Neural cell (in vitro differentiated cells): ENCODE results near the gene KRT74. TPM values are rescaled to one million over a fixed set of nuclear protein-coding genes. Genes with fewer than 3 reads are reported as not detected.

Experiments
- H2AFZ ChIP-seq: fragments of 200-600, 300-800 bp; sonication (generic), shearing (Covaris generic); 2 replicates; pipeline ENCODE4 v1.6.0; 2014; ENCODE audit warnings: low read depth, mild to moderate bottlenecking, antibody characterized with exemption, low read length, moderate library complexity
- H3F3A ChIP-seq: fragments of 200-600 bp; shearing (Covaris generic); 2 replicates; pipeline ENCODE4 v1.6.1; 2016; ENCODE audit warnings: mild to moderate bottlenecking, moderate library complexity, mixed read lengths, antibody characterized with exemption, low read length; ENCODE audit not compliant: insufficient read depth, poor library complexity, severe bottlenecking
- H3K27ac ChIP-seq: fragments of 200-600, 300-800 bp; sonication (generic), shearing (Covaris generic); 2 replicates; pipeline ENCODE4 v1.5.1; 2014; ENCODE audit warnings: mild to moderate bottlenecking, low read length, moderate library complexity
- H3K27me3 ChIP-seq: fragments of 300-800, 200-600 bp; sonication (generic), shearing (Covaris generic); 2 replicates; pipeline ENCODE4 v1.6.0; 2014; ENCODE audit warnings: mild to moderate bottlenecking, low read depth, low read length, moderate library complexity; ENCODE audit not compliant: insufficient read depth
- H3K36me3 ChIP-seq: fragments of 300-800, 200-600 bp; sonication (generic), shearing (Covaris generic); 2 replicates; pipeline ENCODE4 v1.5.1; 2014; ENCODE audit warnings: mild to moderate bottlenecking, antibody characterized with exemption, low read length, moderate library complexity; ENCODE audit not compliant: insufficient read depth
- H3K4me2 ChIP-seq: fragments of 300-800, 200-600 bp; sonication (generic), shearing (Covaris generic); 2 replicates; pipeline ENCODE4 v1.6.0; 2014; ENCODE audit warnings: mild to moderate bottlenecking, low read length
- H3K4me3 ChIP-seq: fragments of 300-800, 200-600 bp; sonication (generic), shearing (Covaris generic); 2 replicates; pipeline ENCODE4 v1.5.1; 2014; ENCODE audit warnings: mild to moderate bottlenecking, low read length, moderate library complexity
- H3K79me2 ChIP-seq: fragments of 200-600 bp; shearing (Covaris generic); replicated peaks from 2 replicates; pipeline ENCODE4 v1.6.0; 2014; ENCODE audit warnings: mild to moderate bottlenecking, low read length, moderate library complexity; ENCODE audit not compliant: insufficient read depth
- H3K9ac ChIP-seq: fragments of 300-800, 200-600 bp; sonication (generic), shearing (Covaris generic); 2 replicates; pipeline ENCODE4 v1.6.1; 2016; ENCODE audit warnings: mild to moderate bottlenecking, low read length, mixed read lengths
- H3K9me2 ChIP-seq: fragments of 200-600 bp; shearing (Covaris generic); 2 replicates; pipeline ENCODE4 v1.6.1; 2016; ENCODE audit warnings: mild to moderate bottlenecking, low read length, mixed read lengths; ENCODE audit not compliant: insufficient read depth
- H3K9me3 ChIP-seq: fragments of 200-600, 300-800 bp; sonication (generic), shearing (Covaris generic); 2 replicates; pipeline ENCODE4 v1.6.1; 2016; ENCODE audit warnings: mild to moderate bottlenecking, mixed run types, low read length, moderate library complexity, mixed read lengths
- H4K20me1 ChIP-seq: fragments of 200-600 bp; shearing (Covaris generic); 2 replicates; pipeline ENCODE4 v1.6.1; 2016; ENCODE audit warnings: mild to moderate bottlenecking, mixed run types; ENCODE audit not compliant: insufficient read depth
- CTCF ChIP-seq: fragments of 450-650 bp; IDR thresholded peaks from 2 replicates; pipeline ENCODE4 v1.5.1; 2014; ENCODE audit warnings: antibody characterized with exemption, mild to moderate bottlenecking, moderate library complexity; ENCODE audit not compliant: poor library complexity, severe bottlenecking
- EP300 ChIP-seq: fragments of 450-650 bp; conservative IDR thresholded peaks from 2 replicates; pipeline ENCODE4 v1.6.1; 2014; ENCODE audit warnings: antibody characterized with exemption, mild to moderate bottlenecking, moderate library complexity; ENCODE audit not compliant: poor library complexity, severe bottlenecking
- EZH2 ChIP-seq: fragments of 200-600, 300-800 bp; shearing (Covaris generic), sonication (generic); IDR thresholded peaks from 2 replicates; pipeline ENCODE4 v1.6.1; 2014; ENCODE audit warnings: antibody characterized with exemption, low read length, borderline replicate concordance, mild to moderate bottlenecking; ENCODE audit not compliant: insufficient read depth, poor library complexity, severe bottlenecking
- MXI1 ChIP-seq: fragments of 450-650 bp; conservative IDR thresholded peaks from 2 replicates; pipeline ENCODE4 v1.6.1; 2014; ENCODE audit warnings: antibody characterized with exemption, mild to moderate bottlenecking; ENCODE audit not compliant: poor library complexity, severe bottlenecking
- POLR2AphosphoS5 ChIP-seq: IDR thresholded peaks from 2 replicates; pipeline ENCODE4 v1.6.1; 2012
- RAD21 ChIP-seq: fragments of 450-650 bp; conservative IDR thresholded peaks from 2 replicates; pipeline ENCODE4 v1.6.1; 2014; ENCODE audit warnings: antibody characterized with exemption, mild to moderate bottlenecking, moderate library complexity
- REST ChIP-seq: IDR thresholded peaks from 2 replicates; pipeline ENCODE4 v1.6.1; 2012; ENCODE audit warnings: borderline replicate concordance
- SMC3 ChIP-seq: fragments of 450-650 bp; conservative IDR thresholded peaks from 2 replicates; pipeline ENCODE4 v1.6.1; 2014; ENCODE audit warnings: antibody characterized with exemption, mild to moderate bottlenecking, moderate library complexity; ENCODE audit not compliant: poor library complexity
- TAF1 ChIP-seq: IDR thresholded peaks from 2 replicates; pipeline ENCODE4 v1.6.1; 2012; ENCODE audit warnings: low read depth
- polyA plus RNA-seq: library from polyadenylated mRNA; depleted of rRNA; stranded (reverse); fragments of >200 nt; gene quantifications from 2 replicates; pipeline ENCODE4 v1.2.3, GENCODE V29; 2014

Gene KRT74
- polyA plus RNA-seq, 1 donor from 2014 or later = not detected

- Histone ChIP-seq H3K9me2 (no peaks in the 10 kb centered on the region), H4K20me1 (no peaks in the 10 kb centered on the region), H3K9me3 (no peaks in the 10 kb centered on the region), H3K27ac (no peak overlapping the region), H3K4me3 (no peak overlapping the region), H3K4me2 (no peak overlapping the region), H3K36me3 (no peaks in the 10 kb centered on the region), H3F3A (no peaks in the 10 kb centered on the region), H3K27me3 (no peaks in the 10 kb centered on the region), H3K9ac (no peak overlapping the region), H2AFZ (no peak overlapping the region), H3K79me2 (no peaks in the 10 kb centered on the region)
- TF ChIP-seq SMC3 (no peak), MXI1 (no peak), TAF1 (no peak), REST (no peak), EP300 (no peak), POLR2AphosphoS5 (no peak), RAD21 (no peak), EZH2 (no peak), CTCF (no peak)
These were observed 43.3 kb downstream of the KRT74 start for GRCh38 chr12:52530366-52530765.

GRCh38 chr12:52529846-52530245 is 43.8 kb downstream of the KRT74 start:
- Histone ChIP-seq H3K79me2 (no peaks in the 10 kb centered on the region), H3K36me3 (no peaks in the 10 kb centered on the region)

More at GRCh38 chr12:52529846-52530245, 43.8 kb downstream of the KRT74 start:
- H3K27me3 ChIP-seq = no peaks in the 10 kb centered on the region
- no peaks in the 10 kb centered on the region for H3F3A ChIP-seq
- no peak overlapping the region for H2AFZ ChIP-seq
- no peaks in the 10 kb centered on the region for H3K9me3 ChIP-seq
- H3K27ac ChIP-seq = no peak overlapping the region
- no peaks in the 10 kb centered on the region for H3K9me2 ChIP-seq
- no peak for TF ChIP-seq REST
- no peak for TF ChIP-seq EP300
- no peak for TF ChIP-seq TAF1
- no peak for TF ChIP-seq MXI1
- no peak for TF ChIP-seq SMC3
- no peak for TF ChIP-seq RAD21
- no peak for TF ChIP-seq CTCF
- TF ChIP-seq POLR2AphosphoS5 = no peak
- TF ChIP-seq EZH2 = no peak
- H3K4me3 ChIP-seq = no peak overlapping the region
- no peak overlapping the region for H3K9ac ChIP-seq
- no peak overlapping the region for H3K4me2 ChIP-seq
- H4K20me1 ChIP-seq = no peaks in the 10 kb centered on the region
